GM12872 (cell line): ENCODE measurements around the gene P2RX7.

Experiments used
- TF ChIP-seq, protein P1 (sequence below): IDR thresholded peaks from 3 replicates; pipeline ENCODE4 v1.5.1; 2011; ENCODE audit warnings: low read depth, mild to moderate bottlenecking, low read length, moderate library complexity; ENCODE audit not compliant: insufficient read depth

P2RX7 gene

DNA sequence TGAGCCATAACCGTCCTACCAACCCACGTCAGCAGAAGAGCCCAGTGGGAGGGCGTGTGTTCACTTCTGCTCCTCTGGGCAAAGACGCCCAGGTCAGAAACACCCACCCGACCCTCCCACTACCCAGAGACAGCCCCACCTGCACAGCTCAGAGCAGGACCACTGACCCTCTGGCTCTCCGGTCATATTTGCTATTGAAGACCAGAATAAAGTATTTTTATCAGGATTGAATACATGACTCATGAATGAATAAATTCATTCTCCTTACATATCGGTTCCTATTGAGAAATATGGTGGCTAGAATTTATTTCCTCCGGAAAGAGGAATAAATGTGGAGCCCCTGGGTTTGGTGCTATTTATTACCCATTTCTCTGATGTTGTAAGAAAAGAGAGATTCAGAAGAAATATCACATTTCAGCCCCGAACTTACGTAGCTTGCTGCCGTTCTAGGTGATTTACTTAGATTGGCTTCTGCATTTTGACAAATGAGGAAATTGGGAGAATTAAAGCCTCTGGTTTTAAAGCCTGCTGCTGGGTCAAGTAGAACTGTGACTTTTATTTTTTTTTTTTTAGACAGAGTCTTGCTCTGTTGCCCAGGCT lies 36.4 kb upstream of the P2RX7 start:
- TF ChIP-seq, protein P1, sequence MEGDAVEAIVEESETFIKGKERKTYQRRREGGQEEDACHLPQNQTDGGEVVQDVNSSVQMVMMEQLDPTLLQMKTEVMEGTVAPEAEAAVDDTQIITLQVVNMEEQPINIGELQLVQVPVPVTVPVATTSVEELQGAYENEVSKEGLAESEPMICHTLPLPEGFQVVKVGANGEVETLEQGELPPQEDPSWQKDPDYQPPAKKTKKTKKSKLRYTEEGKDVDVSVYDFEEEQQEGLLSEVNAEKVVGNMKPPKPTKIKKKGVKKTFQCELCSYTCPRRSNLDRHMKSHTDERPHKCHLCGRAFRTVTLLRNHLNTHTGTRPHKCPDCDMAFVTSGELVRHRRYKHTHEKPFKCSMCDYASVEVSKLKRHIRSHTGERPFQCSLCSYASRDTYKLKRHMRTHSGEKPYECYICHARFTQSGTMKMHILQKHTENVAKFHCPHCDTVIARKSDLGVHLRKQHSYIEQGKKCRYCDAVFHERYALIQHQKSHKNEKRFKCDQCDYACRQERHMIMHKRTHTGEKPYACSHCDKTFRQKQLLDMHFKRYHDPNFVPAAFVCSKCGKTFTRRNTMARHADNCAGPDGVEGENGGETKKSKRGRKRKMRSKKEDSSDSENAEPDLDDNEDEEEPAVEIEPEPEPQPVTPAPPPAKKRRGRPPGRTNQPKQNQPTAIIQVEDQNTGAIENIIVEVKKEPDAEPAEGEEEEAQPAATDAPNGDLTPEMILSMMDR = no peak

DNA sequence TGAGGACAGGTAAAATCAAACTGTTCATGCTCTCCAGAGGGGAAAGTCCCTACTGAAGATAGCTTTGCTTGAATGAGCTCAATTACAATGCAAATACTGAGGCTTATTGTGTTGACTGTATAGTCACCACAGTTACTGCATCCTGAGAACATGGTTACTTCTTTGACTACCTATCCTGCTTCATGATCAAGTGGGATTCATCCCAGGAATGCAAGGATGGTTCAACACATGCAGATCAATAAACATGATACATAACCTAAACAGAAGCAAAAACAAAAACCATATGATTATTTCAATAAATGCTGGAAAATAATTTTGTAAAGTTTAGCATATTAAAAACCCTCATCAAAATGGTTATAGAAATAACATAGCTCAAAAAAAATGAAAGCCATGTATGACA lies 32.9 kb upstream of the P2RX7 start:
- TF ChIP-seq, protein P1 = no peak

DNA sequence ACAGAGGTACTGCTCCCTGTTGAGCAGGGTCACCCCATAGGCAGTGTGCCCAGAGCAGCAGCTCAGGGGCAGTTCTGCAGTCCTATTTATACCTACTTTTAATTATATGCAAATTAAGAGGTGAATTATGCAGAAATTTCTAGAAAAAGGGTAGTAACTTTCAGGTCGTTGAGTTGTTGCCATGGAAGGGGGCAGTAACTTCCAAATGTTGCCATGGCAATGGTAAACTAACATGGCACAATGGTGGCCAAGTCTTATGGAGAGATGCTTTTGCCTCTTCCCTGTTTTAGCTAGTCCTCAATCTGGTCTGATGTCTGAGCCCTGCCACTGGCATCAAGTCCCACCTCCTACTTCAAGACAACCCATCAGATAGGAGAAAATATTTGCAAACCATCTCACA lies 30.4 kb upstream of the P2RX7 start:
- TF ChIP-seq, protein P1 = no peak

DNA sequence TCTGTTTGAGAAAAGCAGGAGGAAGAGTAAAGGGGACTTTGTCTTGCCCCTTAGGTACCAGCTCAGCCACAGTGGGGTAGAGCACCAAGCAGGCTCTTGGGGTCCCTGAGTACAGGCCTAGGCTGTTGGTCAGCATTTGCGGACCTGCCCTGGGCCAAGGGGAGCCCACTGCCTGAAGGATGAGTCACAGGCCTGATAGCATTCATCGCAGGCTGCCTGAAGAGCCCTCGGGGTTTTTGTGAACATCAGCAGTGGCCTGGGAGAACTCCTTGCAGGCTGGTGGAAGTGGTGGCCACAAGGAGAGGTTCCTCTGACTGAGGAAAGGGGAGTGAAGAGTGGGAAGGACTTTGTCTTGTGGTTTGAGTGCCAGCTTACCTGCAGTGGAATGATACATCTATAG lies 25.0 kb upstream of the P2RX7 start:
- TF ChIP-seq, protein P1 = no peak

DNA sequence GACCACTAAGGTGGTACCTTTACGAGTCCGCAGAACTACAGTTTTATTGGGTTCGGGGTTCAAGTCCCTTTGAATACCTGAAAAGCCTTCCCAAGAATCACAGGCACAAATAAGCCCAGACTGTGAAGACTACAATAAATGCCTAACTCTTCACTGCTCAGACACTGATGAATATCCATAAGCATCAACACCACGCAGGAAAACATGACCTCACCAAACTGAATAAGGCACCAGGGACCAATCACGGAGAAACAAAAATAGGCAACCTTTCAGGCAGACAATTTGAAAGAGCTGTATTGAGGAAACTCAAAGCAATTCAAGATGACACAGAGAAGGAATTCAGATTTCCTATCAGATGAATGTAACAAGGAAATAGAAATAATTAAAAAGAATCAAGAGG lies 24.2 kb upstream of the P2RX7 start:
- TF ChIP-seq, protein P1 = no peak

DNA sequence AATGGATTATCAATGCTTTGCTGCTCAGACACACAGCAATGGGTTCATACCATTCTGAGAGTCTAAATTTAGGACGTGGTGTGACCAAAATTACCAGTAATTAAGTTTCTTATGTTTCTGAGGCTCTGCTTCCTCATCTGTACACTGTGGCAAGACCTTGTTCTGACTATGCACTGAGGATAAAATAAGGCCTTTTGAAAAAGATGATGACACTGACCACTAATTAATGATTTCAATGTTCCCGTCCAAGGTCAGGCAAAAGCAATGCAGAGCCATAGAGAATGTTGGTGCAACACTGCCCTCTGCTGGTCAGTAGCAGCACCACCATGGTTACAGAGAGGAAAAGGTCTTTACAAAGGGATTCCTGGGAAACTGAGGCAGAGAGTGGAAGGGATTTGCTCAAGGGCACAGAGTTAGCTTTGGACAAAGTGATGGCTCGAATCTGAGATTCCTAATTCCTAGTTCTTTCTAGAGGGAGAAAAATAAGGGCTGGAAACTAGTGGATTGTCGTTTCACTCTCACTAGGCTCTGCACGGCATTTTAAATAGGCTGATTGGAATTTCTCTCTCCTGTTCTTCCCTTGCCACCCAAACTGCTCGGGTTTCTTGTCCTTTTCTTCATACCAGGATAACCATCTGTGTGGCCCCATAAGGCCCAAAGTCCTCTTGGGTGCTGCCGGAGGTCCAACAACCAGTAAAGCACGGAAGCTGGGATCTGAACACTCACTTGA lies 22.3 kb upstream of the P2RX7 start:
- TF ChIP-seq, protein P1 = peak; percentile 92

DNA sequence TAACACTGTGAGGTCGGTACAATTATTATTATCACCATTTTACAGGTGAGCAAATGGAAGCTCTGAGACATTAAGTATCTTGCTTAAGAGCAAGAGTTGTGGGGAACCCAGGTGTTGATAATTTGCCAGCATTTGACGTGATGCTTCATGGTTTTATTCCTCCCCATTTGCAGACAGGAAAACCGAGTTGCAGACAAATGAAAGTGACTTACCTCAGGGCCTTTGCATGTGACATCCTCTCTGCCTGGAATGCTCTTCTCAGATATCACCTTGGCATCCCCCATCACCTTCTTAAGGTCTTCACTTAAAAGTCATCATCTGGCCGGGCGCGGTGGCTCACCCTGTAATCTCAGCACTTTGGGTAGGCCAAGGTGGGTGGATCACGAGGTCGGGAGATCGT lies 21.0 kb upstream of the P2RX7 start:
- TF ChIP-seq, protein P1 = no peak
